Activated CD8-positive, alpha-beta memory T cell treated with anti-CD3 and anti-CD28 coated beads for 48 hours (primary cell): ENCODE results near the gene FAM200B.

Experiments used
- DNase-seq, 3 experiments: peaks; one replicate each; pipeline ENCODE4 v3.0.0-alpha.2; 2020; ENCODE audit warnings: low read depth in 2 of 3, low spot score in 2 of 3

The FAM200B gene

DNA sequence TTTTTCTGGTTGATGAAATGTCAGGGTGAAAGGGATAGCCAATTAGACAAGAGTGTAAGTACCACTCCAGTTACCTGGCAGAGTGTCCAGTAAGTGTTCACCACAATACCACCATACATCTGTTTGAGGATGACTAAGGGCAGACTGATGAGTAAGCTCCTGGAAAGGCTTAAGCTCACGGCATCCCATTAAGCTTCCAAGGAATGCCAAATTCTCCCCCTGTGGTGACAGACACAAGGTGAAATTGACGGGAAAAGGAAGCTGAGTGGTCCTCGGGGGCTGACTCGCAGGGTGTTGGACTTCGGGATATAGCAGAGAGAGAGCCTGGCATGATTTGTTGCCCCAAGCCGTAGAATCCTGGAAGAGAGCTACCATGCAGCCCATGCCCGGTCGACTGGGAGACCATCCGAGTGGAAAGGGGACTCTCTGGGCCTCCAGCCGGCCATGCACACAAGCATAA is 13.6 kb downstream of the FAM200B start:
- DNase-seq, result no peak

DNA sequence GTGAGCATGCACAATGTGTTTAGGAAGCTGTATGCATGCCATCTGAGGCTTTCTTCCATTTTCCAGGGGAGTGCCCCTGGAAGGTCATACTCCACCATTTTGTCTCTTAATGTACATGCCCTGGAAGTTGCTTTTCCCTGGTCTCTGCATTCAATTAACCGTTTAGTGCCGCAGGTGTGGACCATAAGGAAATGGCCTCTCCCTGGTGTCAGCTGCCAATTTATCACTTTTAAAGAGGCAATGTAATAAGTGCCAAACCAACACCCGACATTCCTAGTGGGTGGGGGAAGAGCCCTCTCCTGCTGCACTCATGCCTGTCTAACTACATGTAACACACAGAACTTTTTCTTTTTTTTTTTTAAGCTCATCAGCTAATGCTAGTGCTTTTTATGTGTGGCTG is 14.1 kb downstream of the FAM200B start:
- no peak for DNase-seq

GRCh38 chr4:15696866-15697265 is 15.2 kb downstream of the FAM200B start:
- no peak for DNase-seq

DNA sequence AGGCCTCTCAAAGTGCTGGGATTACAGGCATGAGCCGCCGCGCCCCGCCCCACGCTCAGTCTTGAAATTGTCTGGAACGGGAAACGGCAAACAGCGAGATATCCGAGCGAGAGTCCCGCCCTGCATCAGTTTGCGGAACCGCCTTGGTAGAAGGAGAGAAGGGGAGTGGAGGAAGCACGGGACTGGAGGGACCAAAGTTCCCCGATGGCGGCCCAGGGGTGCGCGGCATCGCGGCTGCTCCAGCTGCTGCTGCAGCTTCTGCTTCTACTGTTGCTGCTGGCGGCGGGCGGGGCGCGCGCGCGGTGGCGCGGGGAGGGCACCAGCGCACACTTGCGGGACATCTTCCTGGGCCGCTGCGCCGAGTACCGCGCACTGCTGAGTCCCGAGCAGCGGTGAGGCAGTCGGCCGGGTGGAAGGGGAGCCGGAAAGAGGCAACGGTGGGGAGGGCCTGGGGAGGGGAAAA is 21.3 kb downstream of the FAM200B start, which contains the start of gene BST1:
TSS of gene BST1 (plus strand) at position 125 of the 463 bp plus-strand sequence. CDS start at position 205, 80 bp downstream.
- DNase-seq, result peak; percentile 8 to 22 (median 15)

DNA sequence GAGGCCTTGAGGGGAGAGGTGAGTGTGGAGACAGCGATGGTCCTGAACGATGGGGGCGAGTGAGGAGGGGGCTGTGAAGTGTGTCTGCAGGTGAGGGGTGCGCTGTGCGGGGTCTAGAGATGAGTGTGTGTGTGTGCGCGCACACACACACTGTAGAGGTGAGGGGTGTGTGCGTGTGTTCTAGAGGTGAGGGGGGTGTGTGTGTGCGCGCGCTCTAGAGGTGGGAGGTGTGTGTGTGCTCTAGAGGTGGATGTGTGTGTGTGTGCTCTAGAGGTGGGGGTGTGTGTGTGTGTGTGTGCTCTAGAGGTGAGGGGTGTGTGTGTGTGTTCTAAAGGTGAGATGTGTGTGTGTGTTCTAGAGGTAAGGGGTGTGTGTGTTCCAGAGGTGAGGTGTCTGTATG is 21.8 kb downstream of the FAM200B start:
- no peak for DNase-seq

GRCh38 chr4:15704129-15704528 is 22.5 kb downstream of the FAM200B start:
- DNase-seq, result no peak

DNA sequence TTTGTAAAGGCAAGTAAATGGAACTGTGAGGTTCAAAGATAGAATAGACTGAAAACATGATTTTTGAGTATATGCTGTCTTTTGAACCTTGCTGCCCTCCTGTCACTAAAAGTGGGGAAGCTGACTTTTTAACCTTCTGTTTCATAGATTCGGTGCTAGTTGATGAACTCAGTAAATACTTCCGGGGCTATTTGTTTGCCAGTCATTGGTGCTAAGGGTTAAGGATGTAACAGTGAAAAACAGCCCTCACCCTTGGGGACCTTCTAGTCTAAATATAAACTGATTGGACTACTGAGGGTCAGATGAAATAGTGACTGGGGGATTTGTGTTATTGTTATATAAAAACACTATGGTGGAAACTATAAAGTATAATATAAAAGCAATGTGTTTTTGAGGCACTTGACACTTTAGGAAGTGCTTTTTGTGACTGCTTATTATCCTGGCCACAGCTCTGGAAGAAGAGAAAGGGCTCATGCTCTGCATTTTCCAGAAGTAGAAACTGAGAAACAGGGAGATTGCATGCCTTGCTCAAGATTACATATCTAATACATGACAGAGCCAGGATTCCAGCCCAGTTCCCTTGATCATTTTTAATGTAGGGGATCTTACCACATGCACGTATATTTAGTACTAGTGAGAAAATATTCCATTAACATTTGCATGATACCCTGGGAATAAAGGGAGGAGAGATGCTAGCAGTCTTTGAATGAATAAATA is 25.2 kb downstream of the FAM200B start:
- DNase-seq, result no peak

DNA sequence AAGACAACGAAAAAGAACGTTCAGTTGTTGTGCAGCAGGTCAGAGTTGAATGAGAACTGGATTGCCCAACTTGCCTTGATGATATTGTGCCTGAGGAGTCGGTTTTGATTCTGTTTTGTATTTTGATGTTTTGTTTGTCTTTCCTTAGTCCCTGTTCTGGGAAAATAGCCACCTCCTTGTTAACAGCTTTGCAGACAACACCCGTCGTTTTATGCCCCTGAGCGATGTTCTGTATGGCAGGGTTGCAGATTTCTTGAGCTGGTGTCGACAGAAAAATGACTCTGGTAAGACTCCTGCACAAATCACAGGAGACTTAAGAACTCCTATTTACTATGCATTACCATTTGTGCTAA is 25.7 kb downstream of the FAM200B start:
- no peak for DNase-seq

GRCh38 chr4:15711762-15712161 is 30.1 kb downstream of the FAM200B start:
- DNase-seq, result no peak

GRCh38 chr4:15712214-15712613 is 30.6 kb downstream of the FAM200B start:
- no peak for DNase-seq

DNA sequence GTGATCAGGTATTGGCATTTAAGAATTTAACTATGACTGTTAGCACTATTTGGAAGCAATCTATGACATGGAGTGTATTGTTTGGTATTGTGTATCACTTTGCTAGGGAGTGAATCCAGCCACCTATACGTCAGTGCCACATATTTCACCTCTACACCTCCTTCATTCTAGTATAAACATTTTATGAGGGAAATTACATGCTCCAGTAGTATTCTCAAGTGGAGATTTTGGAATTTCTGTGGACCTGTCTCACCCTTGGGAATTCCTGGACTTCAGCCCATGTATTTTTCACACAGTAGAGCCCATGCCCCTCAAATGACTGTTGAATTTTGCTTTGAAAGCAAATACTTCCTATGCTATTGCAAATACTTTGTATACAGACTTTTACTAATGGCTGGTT is 32.5 kb downstream of the FAM200B start:
- no peak for DNase-seq

DNA sequence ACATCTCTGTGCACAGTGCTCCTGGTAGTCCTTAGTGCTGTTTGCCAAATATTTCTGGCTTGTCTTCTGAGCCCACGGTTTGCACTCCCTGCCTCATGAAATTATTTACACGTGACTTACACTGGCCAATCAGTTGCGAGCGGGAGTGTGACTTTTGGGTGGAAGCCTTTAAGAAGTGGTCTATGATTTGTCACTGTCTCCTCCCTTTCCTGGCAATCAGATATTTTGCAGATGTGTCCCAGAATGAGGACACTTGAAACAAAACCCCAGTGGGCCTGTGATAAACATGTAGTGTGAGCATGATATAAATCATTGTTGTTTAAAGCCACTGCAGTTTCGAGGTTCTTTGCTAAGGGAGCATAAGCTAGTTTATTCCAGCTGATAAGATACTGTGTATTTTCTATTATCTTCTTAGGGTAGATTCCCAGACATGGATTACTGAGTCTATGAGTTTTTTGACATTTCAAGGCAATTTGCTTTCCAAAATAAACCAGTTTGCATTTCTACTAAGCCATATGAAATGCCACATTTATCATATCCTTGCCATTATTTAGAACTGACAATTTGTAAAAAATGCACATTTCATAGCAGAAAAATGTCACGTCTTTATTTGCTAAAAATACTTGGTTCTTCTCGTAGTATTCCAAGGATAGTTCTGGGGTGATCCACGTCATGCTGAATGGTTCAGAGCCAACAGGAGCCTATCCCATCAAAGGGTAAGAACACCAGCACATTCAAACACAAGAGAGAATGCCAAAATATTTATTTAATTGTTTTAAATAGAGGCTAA is 33.2 kb downstream of the FAM200B start:
- no peak for DNase-seq

DNA sequence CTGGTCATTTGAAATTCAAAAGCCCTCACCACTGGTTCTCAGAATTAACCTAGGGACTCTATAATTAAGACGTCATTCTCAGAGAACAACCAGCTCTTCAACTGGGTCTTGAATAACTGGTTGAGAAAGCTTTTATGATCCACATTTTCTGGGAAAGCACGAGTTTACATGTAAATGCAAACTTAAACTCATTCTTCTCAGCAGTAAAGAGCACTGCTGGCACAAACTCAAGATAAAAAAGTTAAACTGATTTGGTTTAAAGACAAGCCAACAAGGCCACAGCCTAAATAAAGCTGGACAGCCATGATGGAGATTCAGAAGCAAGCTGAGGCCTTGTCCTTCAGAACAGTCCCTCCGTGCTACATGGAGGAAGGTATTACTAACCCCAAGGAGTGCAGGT is 34.5 kb downstream of the FAM200B start:
- no peak for DNase-seq

DNA sequence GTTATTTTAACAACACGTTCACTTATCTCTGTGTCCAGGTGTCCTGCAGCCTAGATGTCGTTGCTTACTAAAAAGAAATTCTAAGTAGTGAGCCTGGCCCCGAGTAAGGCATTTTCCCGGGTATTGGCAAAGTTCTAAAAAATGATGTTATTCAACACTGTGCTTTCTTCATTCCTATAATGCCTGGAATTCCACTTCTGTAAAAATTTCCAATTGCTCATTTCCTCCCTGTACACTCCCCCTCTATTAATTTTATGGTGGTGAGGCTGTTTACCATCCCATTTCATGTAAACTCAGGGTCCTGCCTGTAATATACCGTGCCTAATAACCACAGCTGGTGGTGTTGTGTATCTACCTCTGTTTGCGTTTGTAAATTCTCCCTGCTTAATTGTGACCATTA is 35.5 kb downstream of the FAM200B start:
- DNase-seq, result no peak

DNA sequence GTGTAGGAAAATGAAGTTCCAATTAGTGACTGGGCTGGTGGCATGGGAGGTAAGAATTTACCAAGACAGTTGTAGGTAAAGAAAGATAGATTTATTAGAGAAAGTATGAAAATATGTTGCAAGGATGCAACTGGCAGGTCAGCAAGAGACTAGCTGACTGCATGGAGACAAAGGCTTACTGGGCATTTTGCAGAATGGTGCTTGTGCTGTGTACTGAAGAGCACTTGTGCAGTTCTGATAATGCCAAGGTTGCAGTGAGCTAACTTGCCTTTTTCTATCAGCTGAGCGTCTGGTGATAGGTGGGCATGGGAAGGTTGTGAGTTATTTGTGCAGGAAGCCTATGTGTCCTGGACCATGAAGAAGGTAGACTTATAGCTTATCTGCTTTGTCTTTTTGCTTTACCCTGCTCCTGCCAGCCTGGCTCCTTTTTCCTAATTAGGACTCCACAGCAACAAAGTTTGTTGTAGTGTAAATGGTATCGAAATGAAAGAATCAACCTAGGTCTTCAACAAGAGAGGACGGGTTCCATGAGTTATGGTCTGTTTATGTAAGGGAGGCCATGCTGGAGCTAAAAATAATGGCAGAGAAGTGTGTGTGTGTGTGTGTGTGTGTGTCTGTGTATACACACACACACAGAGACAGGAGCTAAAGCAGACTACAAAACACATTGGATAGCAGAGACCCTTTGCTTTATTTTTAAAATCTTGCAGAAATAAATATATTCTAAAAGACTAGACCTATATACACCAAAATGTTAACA is 36.2 kb downstream of the FAM200B start:
- no peak for DNase-seq

DNA sequence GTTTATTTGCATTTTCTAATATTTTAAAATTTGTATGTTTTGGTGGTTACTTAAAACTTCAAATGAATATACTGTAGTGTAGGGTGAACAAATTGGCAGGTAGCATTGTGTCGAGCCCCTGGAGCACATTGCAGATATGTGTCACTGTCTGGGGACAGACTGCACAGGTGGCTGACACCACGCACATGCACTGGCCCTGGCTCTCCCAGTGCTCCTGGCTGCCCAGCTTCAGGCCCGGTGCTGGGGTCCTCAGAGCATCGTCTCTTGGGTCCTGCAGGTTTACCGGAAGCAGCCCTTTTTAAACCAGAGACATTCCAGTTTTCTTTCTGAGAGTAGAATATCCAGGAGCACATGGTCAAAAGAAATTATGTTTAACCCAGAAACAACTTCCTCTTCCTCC is 36.8 kb downstream of the FAM200B start:
- DNase-seq, result no peak

GRCh38 chr4:15718959-15719358 is 37.3 kb downstream of the FAM200B start:
- DNase-seq, result no peak

- DNase-seq, result no peak
Observed at GRCh38 chr4:15719506-15719905, 37.9 kb downstream of the FAM200B start.

DNA sequence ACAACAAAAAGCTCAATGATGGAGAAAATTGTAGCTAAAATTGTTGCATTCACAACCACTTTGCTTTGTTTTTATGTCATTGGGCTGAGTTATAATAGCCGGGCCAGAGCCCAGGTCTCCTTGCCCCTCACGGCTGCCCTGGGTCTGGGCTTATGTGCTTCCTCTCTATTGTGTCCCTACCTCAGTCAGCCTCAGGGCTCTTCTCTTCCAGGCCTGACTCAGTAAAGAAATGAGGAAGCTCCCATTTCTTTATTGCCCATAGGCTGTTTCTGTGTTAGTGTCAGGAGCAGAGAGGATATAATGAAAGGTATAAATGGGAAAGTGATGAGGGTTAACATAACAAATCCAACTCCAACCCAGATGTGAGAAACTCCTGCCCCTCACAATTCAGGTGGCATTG is 39.2 kb downstream of the FAM200B start:
- no peak for DNase-seq

DNA sequence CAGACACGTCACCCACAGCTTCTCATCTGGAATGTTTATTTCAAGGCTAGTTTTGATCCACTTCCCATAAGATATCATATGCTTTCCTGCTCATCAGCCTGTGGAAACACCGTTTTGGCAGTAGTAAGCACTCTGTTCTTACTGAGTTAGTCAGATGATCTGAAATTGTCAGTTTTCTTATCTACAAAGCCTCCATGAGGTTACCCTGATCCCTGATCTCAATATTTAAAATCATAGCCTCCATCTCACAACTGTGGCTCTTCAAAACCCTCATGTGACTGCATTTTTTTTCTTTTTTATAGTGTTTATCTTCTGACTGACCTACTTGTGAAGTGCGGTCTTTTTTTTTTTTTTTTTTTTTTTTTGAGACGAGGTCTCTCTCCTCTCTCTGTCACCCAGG is 44.0 kb downstream of the FAM200B start:
- no peak for DNase-seq

GRCh38 chr4:15729910-15730533 is 48.4 kb downstream of the FAM200B start:
- no peak for DNase-seq
